Sigmoid colon (tissue), 7 donors: ENCODE measurements around the gene ERVFRD-1. TPM values are rescaled to one million over a fixed set of nuclear protein-coding genes. Genes with fewer than 3 reads are reported as not detected.

Source experiments
- DNase-seq: peaks from one replicate; pipeline ENCODE4 v3.0.0-alpha.2; 2019
- H3K27ac ChIP-seq, 4 donors: fragments of 200-600 bp; sonication (generic); one replicate each; pipeline ENCODE4 v1.5.1; 2016 to 2019; ENCODE audit warnings: mild to moderate bottlenecking in 1 of 4
- H3K27me3 ChIP-seq, 3 donors: fragments of 200-600 bp; sonication (generic); one replicate each; pipeline ENCODE4 v1.5.1; 2019; ENCODE audit warnings: mild to moderate bottlenecking in 1 of 3
- H3K36me3 ChIP-seq, 4 donors: fragments of 200-600 bp; sonication (generic); one replicate each; pipeline ENCODE4 v1.5.1; 2016 to 2019
- H3K4me1 ChIP-seq, 4 donors: fragments of 200-600 bp; sonication (generic); one replicate each; pipeline ENCODE4 v1.5.1; 2017 to 2019
- H3K4me3 ChIP-seq, 4 donors: fragments of 200-600 bp; sonication (generic); one replicate each; pipeline ENCODE4 v1.5.1; 2017 to 2019; ENCODE audit warnings: mild to moderate bottlenecking in 2 of 4, moderate library complexity in 1 of 4
- H3K9me3 ChIP-seq, 4 donors: fragments of 200-600 bp in 3 of 4; sonication (generic) in 3 of 4; one replicate each; pipeline versions ENCODE4 v1.5.1 to v1.6.1; 2013 to 2019
- CTCF ChIP-seq, 4 experiments: fragments of 450-650 bp in 3 of 4; fragments of 200-600 bp in 1 of 4; IDR thresholded peaks; one replicate each; pipeline ENCODE4 v1.5.1; 2016 to 2019; ENCODE audit warnings: antibody characterized with exemption in 4 of 4, mild to moderate bottlenecking in 3 of 4, moderate library complexity in 2 of 4
- EP300 ChIP-seq, 4 donors: sonication (generic); formaldehyde crosslinking; IDR thresholded peaks; one replicate each; pipeline ENCODE4 v1.6.1; 2017; ENCODE audit warnings: antibody characterized with exemption in 4 of 4
- POLR2A ChIP-seq, 2 donors: fragments of 450-650 bp; IDR thresholded peaks; one replicate each; pipeline ENCODE4 v1.6.1; 2016; ENCODE audit warnings: antibody characterized with exemption in 2 of 2, mild to moderate bottlenecking in 2 of 2, moderate library complexity in 2 of 2
- POLR2AphosphoS5 ChIP-seq, 4 donors: sonication (generic); formaldehyde crosslinking; IDR thresholded peaks; one replicate each; pipeline ENCODE4 v1.6.1; 2017; ENCODE audit warnings: antibody characterized with exemption in 4 of 4
- WGBS, 2 donors: extraction: QIAGEN DNeasy Blood & Tissue Kit; methylation state at CpG; one replicate each; pipeline ENCODE4 v1.1.7; 2013; 5-methylcytosine and 5-hydroxymethylcytosine counted together
- intact Hi-C: fragments of 100-400 bp; cut with DNase I; formaldehyde crosslinking; loops from one replicate; pipeline ENCODE4 v1.15.1; 2023
- polyA plus RNA-seq, 3 donors: library from polyadenylated mRNA; stranded (reverse); fragments of 200-250 nt; gene quantifications; one replicate each; pipeline ENCODE4 v1.2.3, GENCODE V29; 2013
- total RNA-seq, 4 donors: library from RNA; depleted of rRNA; stranded (reverse); fragments of >200 nt; gene quantifications; one replicate each; pipeline ENCODE4 v1.1.0, GENCODE V29; 2016
- donor health status: healthy with polysubstance abuse.
- donor health status: Bipolar disorder and iron deficiency.
- donor health status: healthy.

ERVFRD-1 gene
- total RNA-seq: under 1 TPM in 1 of 4 donors, not detected in 3; 0.36 TPM
- polyA plus RNA-seq: under 1 TPM in 2 of 3 donors, not detected in 1; 0.03 to 0.60 TPM

- no peak for DNase-seq
- H3K27ac ChIP-seq: no peak within 1 kb of the TSS
- H3K9me3 ChIP-seq: no peaks in the 10 kb centered on the region
- H3K4me1 ChIP-seq: no peaks in the 10 kb centered on the region
- H3K27me3 ChIP-seq: no peaks in the 10 kb centered on the region
- H3K36me3 ChIP-seq: no peaks in the 10 kb centered on the region
- intact Hi-C loops: no loop called here
- no peak for TF ChIP-seq POLR2AphosphoS5 (IDR thresholded peaks at IDR 0.05)
- no peak for TF ChIP-seq EP300 (IDR thresholded peaks at IDR 0.05)
- TF ChIP-seq POLR2A (IDR thresholded peaks at IDR 0.05): no peak
- TF ChIP-seq CTCF (IDR thresholded peaks at IDR 0.05): no peak
- WGBS, 2 donors: 84 to 90% methylated on average over 16 of the region's 16 CpGs
- H3K4me3 ChIP-seq: no peak within 1 kb of the TSS
Observed at GRCh38 chr6:11110921-11111768, at the start of gene ERVFRD-1. ERVFRD-1 (minus strand) TSS chr6:11111725; CDS start chr6:11105310, 6,415 bp downstream.

- no peaks in the 10 kb centered on the region for H3K9me3 ChIP-seq
- no peak overlapping the region for H3K27ac ChIP-seq
- WGBS, 2 donors: 43 to 80% methylated on average over 1 of the region's 1 CpG
- no peak for DNase-seq
- H3K27me3 ChIP-seq: no peaks in the 10 kb centered on the region
- H3K36me3 ChIP-seq: no peaks in the 10 kb centered on the region
- TF ChIP-seq CTCF (IDR thresholded peaks at IDR 0.05) (no peak), POLR2A (IDR thresholded peaks at IDR 0.05) (no peak), POLR2AphosphoS5 (IDR thresholded peaks at IDR 0.05) (no peak), EP300 (IDR thresholded peaks at IDR 0.05) (no peak)
- intact Hi-C loops: no loop called here
- H3K4me3 ChIP-seq: no peak overlapping the region
- no peaks in the 10 kb centered on the region for H3K4me1 ChIP-seq
Observed at GRCh38 chr6:11160199-11160598, 48.7 kb upstream of the ERVFRD-1 start.

GRCh38 chr6:11155589-11155988, 44.1 kb upstream of the ERVFRD-1 start:
- DNase-seq: no peak
- H3K9me3 ChIP-seq: no peaks in the 10 kb centered on the region
- no peaks in the 10 kb centered on the region for H3K4me1 ChIP-seq
- H3K27me3 ChIP-seq: no peaks in the 10 kb centered on the region
- H3K36me3 ChIP-seq: no peaks in the 10 kb centered on the region
- intact Hi-C loops: no loop called here
- H3K4me3 ChIP-seq: no peak overlapping the region
- no peak overlapping the region for H3K27ac ChIP-seq
- no peak for TF ChIP-seq EP300 (IDR thresholded peaks at IDR 0.05)
- TF ChIP-seq POLR2AphosphoS5 (IDR thresholded peaks at IDR 0.05): no peak
- no peak for TF ChIP-seq CTCF (IDR thresholded peaks at IDR 0.05)
- no peak for TF ChIP-seq POLR2A (IDR thresholded peaks at IDR 0.05)

- Histone ChIP-seq H3K4me3 (no peak overlapping the region), H3K27ac (no peak overlapping the region), H3K4me1 (no peaks in the 10 kb centered on the region), H3K9me3 (no peaks in the 10 kb centered on the region), H3K36me3 (no peaks in the 10 kb centered on the region), H3K27me3 (no peaks in the 10 kb centered on the region)
- DNase-seq: no peak
- 97 to 98% methylated on average over 6 of the region's 6 CpGs for WGBS, 2 donors
- no peak for TF ChIP-seq EP300 (IDR thresholded peaks at IDR 0.05)
- no peak for TF ChIP-seq POLR2A (IDR thresholded peaks at IDR 0.05)
- no peak for TF ChIP-seq CTCF (IDR thresholded peaks at IDR 0.05)
- TF ChIP-seq POLR2AphosphoS5 (IDR thresholded peaks at IDR 0.05): no peak
- intact Hi-C loops: no loop called here
Observed at GRCh38 chr6:11153447-11153846, 41.9 kb upstream of the ERVFRD-1 start.
